ENCODE measurements around the gene ESRRB. TPM values are rescaled to one million over a fixed set of nuclear protein-coding genes. Genes with fewer than 3 reads are reported as not detected.

ESRRB gene
- total RNA-seq, 1 donor from 2014 or later = 0.74 TPM

DNA sequence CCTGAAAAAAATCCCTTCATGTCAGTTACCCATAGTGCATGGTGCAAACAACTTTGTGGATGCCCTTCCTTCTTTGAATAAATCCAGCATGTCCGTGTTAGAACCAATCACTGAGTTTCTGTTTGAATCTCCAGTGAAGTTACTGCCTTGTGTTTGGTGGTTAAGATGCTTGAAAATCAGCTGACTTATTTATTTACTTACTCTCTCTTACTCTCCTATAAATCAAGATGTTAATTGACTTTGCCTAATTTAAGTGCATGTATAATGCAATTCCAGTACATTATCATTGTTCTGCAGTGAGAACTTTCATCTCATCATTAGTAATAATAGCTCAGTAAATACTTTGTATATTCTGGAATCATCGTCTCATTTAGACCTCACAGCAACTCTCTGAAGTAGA lies 114.2 kb downstream of the ESRRB start:
- TF ChIP-seq, protein P1, sequence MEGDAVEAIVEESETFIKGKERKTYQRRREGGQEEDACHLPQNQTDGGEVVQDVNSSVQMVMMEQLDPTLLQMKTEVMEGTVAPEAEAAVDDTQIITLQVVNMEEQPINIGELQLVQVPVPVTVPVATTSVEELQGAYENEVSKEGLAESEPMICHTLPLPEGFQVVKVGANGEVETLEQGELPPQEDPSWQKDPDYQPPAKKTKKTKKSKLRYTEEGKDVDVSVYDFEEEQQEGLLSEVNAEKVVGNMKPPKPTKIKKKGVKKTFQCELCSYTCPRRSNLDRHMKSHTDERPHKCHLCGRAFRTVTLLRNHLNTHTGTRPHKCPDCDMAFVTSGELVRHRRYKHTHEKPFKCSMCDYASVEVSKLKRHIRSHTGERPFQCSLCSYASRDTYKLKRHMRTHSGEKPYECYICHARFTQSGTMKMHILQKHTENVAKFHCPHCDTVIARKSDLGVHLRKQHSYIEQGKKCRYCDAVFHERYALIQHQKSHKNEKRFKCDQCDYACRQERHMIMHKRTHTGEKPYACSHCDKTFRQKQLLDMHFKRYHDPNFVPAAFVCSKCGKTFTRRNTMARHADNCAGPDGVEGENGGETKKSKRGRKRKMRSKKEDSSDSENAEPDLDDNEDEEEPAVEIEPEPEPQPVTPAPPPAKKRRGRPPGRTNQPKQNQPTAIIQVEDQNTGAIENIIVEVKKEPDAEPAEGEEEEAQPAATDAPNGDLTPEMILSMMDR (IDR thresholded peaks at IDR 0.05) = no peak
- TF ChIP-seq POLR2A (IDR thresholded peaks at IDR 0.05) (no peak), POLR2AphosphoS5 (IDR thresholded peaks at IDR 0.05; ENCODE audit: insufficient read depth in 1 of 2, low read depth in 1 of 2) (no peak)
- intact Hi-C loops (cut with DNase I) = no loop called here
- Histone ChIP-seq H3K4me3 (no peak overlapping the region), H3K9me3 (no peaks in the 10 kb centered on the region), H3K27me3 (no peaks in the 10 kb centered on the region), H3K27ac (no peak overlapping the region), H3K4me1 (no peaks in the 10 kb centered on the region), H3K36me3 (no peaks in the 10 kb centered on the region)
- DNase-seq (ENCODE audit: extremely low spot score in 2 of 2) = no peak

DNA sequence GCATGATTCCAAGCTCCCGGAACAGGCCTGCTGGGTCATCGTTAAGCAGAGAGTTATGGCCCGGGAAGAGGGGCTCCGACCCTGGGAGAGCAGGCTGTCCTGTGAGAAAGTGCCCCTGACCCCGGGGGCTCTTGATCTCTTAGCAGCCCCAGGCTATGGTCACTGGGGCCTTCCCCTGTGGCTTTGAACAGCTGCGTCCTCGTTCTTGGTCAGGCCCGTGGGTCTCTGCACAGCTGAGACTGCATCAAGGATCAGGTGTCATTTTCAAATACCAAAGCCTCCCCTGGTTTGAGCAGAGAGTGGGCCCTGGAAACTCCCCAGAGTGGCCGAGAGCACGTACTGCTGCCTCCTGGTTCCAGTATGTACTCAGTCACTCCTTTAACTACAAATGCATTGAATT lies 114.8 kb downstream of the ESRRB start:
- TF ChIP-seq POLR2AphosphoS5 (IDR thresholded peaks at IDR 0.05; ENCODE audit: insufficient read depth in 1 of 2, low read depth in 1 of 2) (no peak), POLR2A (IDR thresholded peaks at IDR 0.05) (no peak)
- TF ChIP-seq, protein P1 (IDR thresholded peaks at IDR 0.05) = no peak
- no peaks in the 10 kb centered on the region for H3K36me3 ChIP-seq
- no peaks in the 10 kb centered on the region for H3K4me1 ChIP-seq
- no peak overlapping the region for H3K4me3 ChIP-seq
- no peak for DNase-seq (ENCODE audit: extremely low spot score in 2 of 2)
- no peaks in the 10 kb centered on the region for H3K27me3 ChIP-seq
- intact Hi-C loops (cut with DNase I) = no loop called here
- H3K27ac ChIP-seq = no peak overlapping the region
- no peaks in the 10 kb centered on the region for H3K9me3 ChIP-seq

DNA sequence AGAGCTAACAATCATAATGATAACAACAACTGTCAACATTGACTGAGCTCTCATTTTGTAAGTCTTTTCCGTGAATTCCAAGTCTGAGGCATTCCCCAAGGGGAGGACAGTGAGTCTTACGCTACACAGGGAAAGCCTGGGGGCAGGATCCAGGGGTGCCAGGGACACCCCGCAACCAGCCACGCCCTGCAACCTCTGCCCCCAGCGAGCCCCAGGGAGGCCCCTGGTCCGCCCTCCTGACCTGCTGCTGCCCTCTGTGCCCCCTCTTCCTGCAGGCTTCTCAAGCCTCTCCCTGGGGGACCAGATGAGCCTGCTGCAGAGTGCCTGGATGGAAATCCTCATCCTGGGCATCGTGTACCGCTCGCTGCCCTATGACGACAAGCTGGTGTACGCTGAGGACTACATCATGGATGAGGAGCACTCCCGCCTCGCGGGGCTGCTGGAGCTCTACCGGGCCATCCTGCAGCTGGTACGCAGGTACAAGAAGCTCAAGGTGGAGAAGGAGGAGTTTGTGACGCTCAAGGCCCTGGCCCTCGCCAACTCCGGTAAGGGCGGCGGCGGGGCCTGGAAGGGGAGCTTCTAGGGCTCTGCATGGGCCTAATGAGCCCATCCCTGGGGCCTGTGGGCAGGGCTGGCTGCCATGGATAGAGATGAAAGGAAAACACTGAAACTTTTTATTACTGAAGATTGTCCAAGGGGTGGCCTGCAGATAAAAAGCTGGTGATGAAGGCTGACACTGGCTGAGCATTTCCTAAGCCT lies 115.4 kb downstream of the ESRRB start:
- Histone ChIP-seq H3K4me1 (no peaks in the 10 kb centered on the region), H3K27me3 (no peaks in the 10 kb centered on the region), H3K27ac (no peak overlapping the region), H3K4me3 (no peak overlapping the region), H3K36me3 (no peaks in the 10 kb centered on the region), H3K9me3 (no peaks in the 10 kb centered on the region)
- intact Hi-C loops (cut with DNase I) = no loop called here
- no peak for TF ChIP-seq POLR2A (IDR thresholded peaks at IDR 0.05)
- TF ChIP-seq, protein P1 (IDR thresholded peaks at IDR 0.05) = no peak
- no peak for TF ChIP-seq POLR2AphosphoS5 (IDR thresholded peaks at IDR 0.05; ENCODE audit: insufficient read depth in 1 of 2, low read depth in 1 of 2)
- no peak for DNase-seq (ENCODE audit: extremely low spot score in 2 of 2)

DNA sequence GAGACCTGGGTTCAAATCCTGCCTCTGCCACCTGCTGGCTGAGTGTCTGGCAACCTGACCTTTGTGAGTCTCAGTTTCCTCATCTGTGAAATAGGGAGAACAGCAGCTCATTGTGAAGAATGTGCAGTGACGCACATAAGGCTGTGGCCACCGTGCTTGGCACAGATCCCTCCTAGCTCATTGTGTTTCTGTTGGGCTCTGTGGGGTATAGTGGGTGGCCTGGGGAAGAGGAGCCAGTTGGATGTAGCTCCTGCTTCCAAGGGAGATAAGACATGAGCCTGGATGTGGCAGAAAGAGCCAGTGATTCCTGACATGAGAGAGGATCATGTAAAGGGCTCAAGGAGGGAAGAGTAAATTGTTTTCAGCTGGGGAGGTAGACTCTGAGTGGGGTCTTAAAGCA lies 120.0 kb downstream of the ESRRB start:
- Histone ChIP-seq H3K27me3 (no peaks in the 10 kb centered on the region), H3K4me3 (no peak overlapping the region), H3K36me3 (no peaks in the 10 kb centered on the region), H3K9me3 (no peaks in the 10 kb centered on the region), H3K4me1 (no peaks in the 10 kb centered on the region), H3K27ac (no peak overlapping the region)
- DNase-seq (ENCODE audit: extremely low spot score in 2 of 2) = no peak
- no peak for TF ChIP-seq POLR2AphosphoS5 (IDR thresholded peaks at IDR 0.05; ENCODE audit: insufficient read depth in 1 of 2, low read depth in 1 of 2)
- TF ChIP-seq, protein P1 (IDR thresholded peaks at IDR 0.05) = no peak
- no peak for TF ChIP-seq POLR2A (IDR thresholded peaks at IDR 0.05)
- intact Hi-C loops (cut with DNase I) = no loop called here

DNA sequence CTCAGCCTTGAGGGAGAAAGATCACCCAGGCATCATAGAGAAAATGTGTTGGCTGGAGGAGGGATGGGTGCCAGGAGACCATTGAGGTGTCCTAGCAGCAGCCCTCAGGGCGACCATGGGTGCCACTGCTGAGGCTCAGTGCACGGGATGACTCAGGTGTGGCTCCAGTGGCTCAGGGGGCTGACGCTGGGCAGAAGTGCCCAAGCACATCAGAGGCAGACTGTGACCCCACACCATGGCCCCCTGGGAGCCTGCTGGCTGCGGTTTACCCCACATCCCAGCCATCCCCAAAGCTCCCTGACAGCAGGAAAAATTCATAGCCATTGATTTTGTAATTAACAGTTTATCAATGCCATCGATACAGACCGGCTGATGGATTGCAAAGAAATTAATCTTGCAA lies 120.7 kb downstream of the ESRRB start:
- Histone ChIP-seq H3K4me3 (no peak overlapping the region), H3K27ac (no peak overlapping the region), H3K9me3 (no peaks in the 10 kb centered on the region), H3K27me3 (no peaks in the 10 kb centered on the region), H3K4me1 (no peaks in the 10 kb centered on the region), H3K36me3 (no peaks in the 10 kb centered on the region)
- TF ChIP-seq, protein P1 (IDR thresholded peaks at IDR 0.05) = no peak
- TF ChIP-seq POLR2AphosphoS5 (IDR thresholded peaks at IDR 0.05; ENCODE audit: insufficient read depth in 1 of 2, low read depth in 1 of 2) (no peak), POLR2A (IDR thresholded peaks at IDR 0.05) (no peak)
- intact Hi-C loops (cut with DNase I) = no loop called here
- DNase-seq (ENCODE audit: extremely low spot score in 2 of 2) = no peak

All from vagina (tissue), 2 donors.